GM18508 (cell line): ENCODE results near the gene CASTOR2.
"Not testable (repeated sequence)": the region's sequence is repeated elsewhere in the genome, so short reads cannot be mapped to it uniquely, and the experiment has no call there.

Experiments
- ATAC-seq: cut with Tn5 transposase; IDR thresholded peaks from one replicate; pipeline ENCODE4 v1.9.1; 2021; ENCODE audit warnings: moderate number of reproducible peaks; ENCODE audit not compliant: insufficient read depth, unreplicated experiment

Gene CASTOR2

GRCh38 chr7:74993121-74993520, 28.6 kb downstream of the CASTOR2 start:
- ATAC-seq = no peak

- not testable (repeated sequence) for ATAC-seq
Measured at GRCh38 chr7:74994869-74995543, 30.5 kb downstream of the CASTOR2 start.

GRCh38 chr7:74996361-74996760, 31.9 kb downstream of the CASTOR2 start:
- ATAC-seq = not testable (repeated sequence)

GRCh38 chr7:74997811-74998210, 33.3 kb downstream of the CASTOR2 start:
- not testable (repeated sequence) for ATAC-seq

GRCh38 chr7:75001356-75001755, 36.9 kb downstream of the CASTOR2 start:
- ATAC-seq = not testable (repeated sequence)

GRCh38 chr7:75010036-75010435, 45.5 kb downstream of the CASTOR2 start:
- no peak for ATAC-seq

- no peak for ATAC-seq
Measured at GRCh38 chr7:75017832-75018231, 53.3 kb downstream of the CASTOR2 start.

GRCh38 chr7:75018570-75019364, 54.3 kb downstream of the CASTOR2 start:
- ATAC-seq = no peak

GRCh38 chr7:75019800-75020199, 55.3 kb downstream of the CASTOR2 start:
- ATAC-seq = no peak

GRCh38 chr7:75024922-75025321, 60.4 kb downstream of the CASTOR2 start:
- ATAC-seq = no peak

- ATAC-seq = no peak
Measured at GRCh38 chr7:75028299-75028698, 63.8 kb downstream of the CASTOR2 start.

- ATAC-seq = no peak
Measured at GRCh38 chr7:75033064-75033463, 68.6 kb downstream of the CASTOR2 start.

- ATAC-seq = no peak
Measured at GRCh38 chr7:75033826-75034225, 69.3 kb downstream of the CASTOR2 start.

GRCh38 chr7:75038508-75038907, 74.0 kb downstream of the CASTOR2 start:
- no peak for ATAC-seq

GRCh38 chr7:75039166-75039565, 74.7 kb downstream of the CASTOR2 start:
- no peak for ATAC-seq

- ATAC-seq = no peak
Measured at GRCh38 chr7:75039709-75040108, 75.2 kb downstream of the CASTOR2 start.

- ATAC-seq = no peak
Measured at GRCh38 chr7:75040512-75040911, 76.0 kb downstream of the CASTOR2 start.

GRCh38 chr7:75042286-75042685, 77.8 kb downstream of the CASTOR2 start:
- ATAC-seq = no peak

GRCh38 chr7:75042831-75043703, 78.6 kb downstream of the CASTOR2 start:
- no peak for ATAC-seq

- ATAC-seq = no peak
Measured at GRCh38 chr7:75045881-75046280, 81.4 kb downstream of the CASTOR2 start.
